ENCODE results near the gene ABCG1.

ABCG1 gene

GRCh38 chr21:42312626-42313104, 93.7 kb downstream of the ABCG1 start:
- TF ChIP-seq CTCF (IDR thresholded peaks at IDR 0.05): no peak

GRCh38 chr21:42313501-42313969, 94.6 kb downstream of the ABCG1 start:
- TF ChIP-seq CTCF (IDR thresholded peaks at IDR 0.05): no peak

- TF ChIP-seq CTCF (IDR thresholded peaks at IDR 0.05): no peak
Measured at GRCh38 chr21:42314616-42315295, 95.8 kb downstream of the ABCG1 start.

- no peak for TF ChIP-seq CTCF (IDR thresholded peaks at IDR 0.05)
Measured at GRCh38 chr21:42315296-42315891, 96.5 kb downstream of the ABCG1 start, which contains the start of gene TFF3. Gene TFF3, minus strand, starts transcription at chr21:42315409. Its CDS starts 35 bp downstream, at chr21:42315374.

GRCh38 chr21:42316891-42317290, 98.0 kb downstream of the ABCG1 start:
- no peak for TF ChIP-seq CTCF (IDR thresholded peaks at IDR 0.05)

GRCh38 chr21:42317341-42317741, 98.4 kb downstream of the ABCG1 start:
- no peak for TF ChIP-seq CTCF (IDR thresholded peaks at IDR 0.05)

- TF ChIP-seq CTCF (IDR thresholded peaks at IDR 0.05): no peak
Measured at GRCh38 chr21:42317826-42318746, 99.1 kb downstream of the ABCG1 start.

Data from LNCAP (cell line).